ENCODE results near the gene PDE4D. TPM values are rescaled to one million over a fixed set of nuclear protein-coding genes. Genes with fewer than 3 reads are reported as not detected.
"Not testable (repeated sequence)": the region's sequence is repeated elsewhere in the genome, so short reads cannot be mapped to it uniquely, and the experiment has no call there.

Gene PDE4D
- polyA plus RNA-seq, 10 donors = 28.0 to 57.2 (median 38.6) TPM

DNA sequence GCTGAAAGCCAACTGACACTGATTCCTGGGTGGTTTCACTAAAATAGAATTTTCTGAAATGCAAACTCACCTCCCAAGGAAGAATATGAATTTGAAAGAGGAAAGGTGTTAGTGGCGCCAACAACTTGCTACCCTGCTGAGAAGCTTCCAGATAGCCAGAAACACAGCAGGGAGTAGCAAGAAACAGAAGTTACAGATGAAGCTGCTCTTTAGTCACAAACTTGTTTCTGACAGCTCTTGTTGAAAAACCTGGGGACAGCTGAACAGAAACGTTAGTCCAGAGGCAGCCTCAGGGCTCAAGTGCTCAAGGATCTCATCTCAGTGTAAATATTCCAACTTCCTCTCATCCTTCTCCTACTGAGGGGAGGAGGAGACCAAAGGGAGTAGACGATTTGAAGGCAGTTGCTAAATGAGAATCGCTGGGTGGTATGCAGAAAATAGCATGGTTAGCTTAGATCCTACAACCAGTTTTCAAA, 184.1 kb downstream of the PDE4D start:
- DNase-seq = peak in 1 of 3 donors; percentile 40

DNA sequence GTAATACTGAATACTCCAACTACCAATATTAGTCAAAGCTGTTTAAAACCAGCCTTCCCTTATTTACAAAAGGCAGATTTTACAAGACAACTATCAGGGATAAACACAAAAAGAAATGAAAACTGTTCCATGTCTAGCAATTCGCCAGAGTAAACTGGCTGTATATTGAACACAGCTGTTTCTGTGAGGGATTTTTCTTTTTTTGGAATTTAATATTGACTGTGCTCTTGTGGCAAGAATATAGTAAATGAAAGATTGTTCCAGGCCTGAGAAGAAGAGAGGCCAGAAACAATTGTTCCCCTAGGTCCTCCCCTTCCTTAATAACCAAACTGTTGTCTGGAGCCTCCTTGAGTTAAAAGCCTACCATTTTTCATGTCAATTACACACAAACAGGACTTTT, 188.6 kb downstream of the PDE4D start:
- peak; percentile 45 to 77 (median 45) for DNase-seq

DNA sequence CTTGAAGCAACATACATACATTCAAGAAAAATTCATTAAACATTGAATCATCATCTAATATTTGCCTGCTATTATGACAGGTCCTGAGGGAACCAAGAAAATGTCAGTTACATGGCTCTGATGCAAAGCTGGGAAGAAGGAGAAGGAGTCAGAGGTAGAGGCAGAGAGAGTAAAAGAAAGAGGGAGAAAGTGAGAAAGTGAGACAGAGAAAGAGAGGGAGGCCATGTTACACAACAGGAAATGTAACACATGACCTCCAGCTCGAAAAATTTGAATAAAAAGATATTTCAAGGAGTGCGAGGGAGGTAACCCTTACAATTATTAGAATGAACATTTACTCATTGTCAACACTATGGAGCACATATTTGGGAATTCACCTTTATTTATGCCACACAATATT, 189.7 kb downstream of the PDE4D start:
- DNase-seq = no peak

DNA sequence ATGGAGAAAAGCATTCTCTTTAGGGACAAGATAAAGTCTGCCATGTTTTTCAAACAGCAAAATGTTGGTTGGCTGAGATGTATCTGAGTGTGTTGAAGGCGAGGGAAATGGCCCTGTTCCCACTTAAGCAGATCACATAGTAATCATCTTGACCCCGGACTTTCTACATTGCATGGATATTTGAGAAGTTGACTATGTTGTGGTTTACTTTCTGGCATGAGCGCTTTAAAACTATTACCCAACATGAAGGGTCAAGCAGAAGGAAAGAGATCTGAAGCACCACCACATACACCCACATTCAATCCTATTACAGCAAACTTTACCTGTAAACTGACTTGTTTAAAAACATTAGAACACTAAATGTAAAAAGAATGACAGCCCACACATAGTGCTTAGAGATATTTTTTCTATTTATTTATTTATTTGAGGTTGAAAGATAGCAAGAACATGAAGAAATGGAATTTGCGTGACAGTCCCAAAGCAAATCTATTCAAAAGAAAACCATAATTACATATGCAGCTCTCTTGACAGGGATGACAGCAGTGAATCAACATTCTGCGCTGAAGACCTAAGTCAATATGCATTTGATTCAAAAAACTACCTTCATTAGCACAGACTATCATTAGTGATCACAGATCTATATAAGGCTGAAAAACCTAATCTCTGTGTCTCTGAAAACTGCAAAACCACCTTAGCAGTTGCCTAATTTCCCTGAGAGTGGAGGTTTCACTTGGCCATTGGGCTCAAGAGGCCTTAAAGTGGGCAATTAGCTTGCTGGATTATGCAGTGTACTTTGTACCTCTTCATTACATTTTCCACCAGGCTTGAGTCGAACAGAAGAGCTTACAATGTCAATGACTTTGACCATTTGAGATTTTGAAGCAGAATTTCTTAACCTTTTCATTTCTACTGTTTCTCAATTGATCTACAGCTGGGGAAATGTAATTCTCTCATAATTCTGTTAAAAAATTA, 195.0 kb downstream of the PDE4D start:
- no peak for DNase-seq

DNA sequence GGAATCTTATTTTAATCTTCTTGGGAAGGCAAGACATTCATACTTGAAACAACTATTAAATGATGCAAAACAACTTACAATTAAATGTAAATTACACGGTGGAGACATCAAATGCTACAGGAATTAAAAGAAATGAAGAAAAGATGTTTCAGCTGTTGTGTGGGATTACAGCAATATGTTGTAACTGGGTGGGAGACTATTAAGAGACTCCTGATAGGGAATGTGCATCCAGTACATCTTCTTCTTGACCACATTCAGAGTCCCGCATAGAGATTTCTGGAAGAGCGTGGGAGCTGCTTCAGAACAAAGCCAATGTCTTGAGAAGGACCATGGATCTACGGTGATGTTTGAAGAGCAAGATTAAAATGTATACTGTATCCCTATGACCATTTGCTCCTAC, 199.1 kb downstream of the PDE4D start:
- no peak for DNase-seq

DNA sequence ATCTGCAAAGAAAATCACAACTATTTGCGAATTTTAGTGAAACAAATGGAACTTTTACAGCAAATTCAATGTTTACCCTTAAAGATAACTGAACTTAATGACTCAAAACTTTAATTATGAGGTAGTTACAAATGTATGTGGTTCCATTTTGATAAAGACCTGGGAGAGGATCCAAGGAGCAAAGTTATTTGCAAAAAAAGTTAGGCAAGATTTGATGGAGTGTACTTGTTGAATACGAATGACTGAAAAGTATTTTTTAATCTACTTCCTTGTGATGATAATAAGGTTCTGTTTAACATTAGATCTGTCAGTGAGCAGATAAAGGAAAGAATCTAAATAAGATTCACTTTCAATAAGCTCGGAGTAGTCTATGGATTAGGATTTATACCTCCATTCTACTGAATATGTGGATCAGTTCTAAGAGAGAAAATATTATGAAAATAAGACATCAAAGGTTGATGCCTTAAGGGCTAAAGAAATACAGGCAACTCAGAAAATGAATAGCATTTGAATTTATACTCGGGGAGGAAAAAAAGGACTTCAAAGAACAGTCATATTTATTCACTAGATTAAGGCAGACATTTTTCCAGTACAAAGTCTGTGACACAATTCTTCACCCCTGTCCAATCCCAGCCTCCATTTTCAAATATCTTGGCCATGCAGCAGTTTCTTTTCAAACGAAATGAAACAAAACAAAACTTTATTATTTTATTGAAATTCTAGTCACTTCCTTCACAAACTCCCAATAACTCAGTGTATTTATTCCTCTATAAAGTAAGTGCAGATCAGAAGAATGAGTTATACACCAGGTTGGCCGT, 199.8 kb downstream of the PDE4D start:
- no peak for DNase-seq

DNA sequence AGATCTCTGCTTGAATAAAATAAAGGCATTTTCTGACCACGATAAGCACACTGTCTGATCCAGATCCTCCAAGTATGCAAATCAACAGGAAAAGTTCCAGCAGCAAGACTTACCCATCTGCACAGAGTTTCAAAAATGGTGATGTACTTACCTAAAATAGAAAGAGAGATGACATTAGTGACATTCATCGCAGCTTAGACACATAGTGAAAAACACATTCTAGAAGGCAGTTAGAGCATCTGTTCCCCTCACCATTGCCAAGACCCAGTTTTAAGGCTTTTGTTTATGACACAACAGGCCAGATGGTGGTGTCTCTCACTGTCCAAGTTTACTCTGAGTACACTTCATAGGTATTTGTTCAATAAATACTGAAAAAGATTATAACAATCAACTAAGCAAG, 207.7 kb downstream of the PDE4D start:
- DNase-seq = peak; percentile 77 to 90 (median 82)

DNA sequence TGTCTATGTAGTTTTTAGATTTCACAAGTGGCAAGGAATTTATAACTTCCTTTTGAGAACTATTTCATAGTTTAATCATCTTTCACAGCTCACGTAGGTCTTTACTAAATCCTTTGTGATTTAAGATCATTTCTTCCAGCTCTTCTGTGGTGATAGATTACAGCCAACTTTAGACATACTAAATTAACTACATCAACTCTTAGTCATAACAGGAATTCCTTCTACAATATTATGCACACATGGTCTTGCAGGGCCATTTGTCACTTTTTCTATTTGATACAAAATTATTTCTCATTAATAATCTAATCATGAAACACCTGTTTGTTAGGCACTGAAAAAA, 208.4 kb downstream of the PDE4D start:
- DNase-seq = peak in 1 of 3 donors; percentile 30

DNA sequence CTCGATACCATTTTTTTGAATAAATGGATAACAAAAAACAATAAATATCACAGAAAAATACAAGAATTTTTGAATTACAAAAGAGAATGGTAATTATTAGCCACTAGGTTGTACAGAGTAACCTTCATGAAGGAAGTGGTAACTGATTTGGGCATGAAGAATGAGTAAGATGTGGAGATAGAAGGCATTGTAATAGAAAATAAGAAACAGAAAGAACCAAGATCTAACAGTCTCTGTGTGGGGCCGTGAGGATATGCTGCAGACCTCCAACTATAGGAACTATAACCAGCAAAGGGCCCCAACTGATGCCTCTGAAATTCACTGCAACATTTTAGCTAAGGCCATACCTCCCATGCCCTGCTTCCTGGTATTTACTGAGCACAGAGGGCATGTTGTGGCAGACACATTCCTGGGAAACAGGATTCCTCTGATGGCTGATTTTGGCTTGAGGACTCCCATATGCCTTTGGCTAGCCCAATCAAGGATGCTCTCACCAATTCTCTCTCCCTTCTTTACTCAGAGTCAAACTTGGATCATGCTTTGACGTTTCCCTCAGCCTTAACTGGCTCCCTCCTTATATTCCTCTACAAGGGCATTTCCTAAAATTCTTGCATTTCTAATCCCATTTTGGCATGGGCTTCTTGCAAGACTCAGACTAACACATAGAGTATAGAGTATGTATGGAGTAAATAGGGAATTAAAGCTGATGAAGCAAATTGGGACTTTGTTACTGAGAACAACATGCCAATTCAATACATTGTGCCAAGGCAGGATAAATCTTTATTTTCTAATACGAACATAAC, 208.9 kb downstream of the PDE4D start:
- DNase-seq = peak in 1 of 3 donors; percentile 22

DNA sequence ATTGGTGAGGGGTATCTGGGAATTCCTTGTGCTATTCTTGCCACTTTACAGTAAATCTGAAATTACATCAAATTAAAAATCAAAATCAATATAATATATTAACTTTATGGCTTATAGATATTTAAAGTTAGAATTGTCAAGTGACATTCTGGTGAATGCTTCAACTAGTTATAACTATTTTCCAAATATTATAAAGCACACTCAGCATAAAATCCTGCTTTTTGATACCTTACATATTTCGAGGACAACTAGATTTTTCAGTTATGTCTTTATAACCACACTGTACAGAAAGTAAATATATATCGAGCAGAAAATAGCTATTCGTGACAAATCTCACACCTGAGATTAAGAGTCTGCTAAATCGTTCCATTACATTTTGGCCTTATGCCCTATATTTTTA, 210.2 kb downstream of the PDE4D start:
- DNase-seq = no peak

DNA sequence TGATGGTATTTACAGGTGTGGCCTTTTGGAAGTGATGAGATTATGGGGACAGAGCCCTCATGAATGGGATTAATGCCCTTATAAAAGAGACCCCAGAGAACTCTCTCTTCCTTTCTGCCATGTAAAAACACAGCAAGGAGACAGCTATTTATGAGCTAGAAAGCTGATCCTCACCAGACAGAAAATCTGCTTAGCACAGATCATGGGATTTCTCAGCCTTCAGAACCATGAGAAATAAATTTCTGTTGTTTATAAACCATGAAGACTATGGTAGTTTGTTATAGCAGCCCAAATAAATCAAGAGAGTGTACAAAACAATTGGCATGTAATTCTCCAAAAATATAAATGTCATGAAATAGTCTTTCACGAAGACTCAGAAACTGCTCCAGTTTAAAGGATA, 211.0 kb downstream of the PDE4D start:
- DNase-seq = no peak

DNA sequence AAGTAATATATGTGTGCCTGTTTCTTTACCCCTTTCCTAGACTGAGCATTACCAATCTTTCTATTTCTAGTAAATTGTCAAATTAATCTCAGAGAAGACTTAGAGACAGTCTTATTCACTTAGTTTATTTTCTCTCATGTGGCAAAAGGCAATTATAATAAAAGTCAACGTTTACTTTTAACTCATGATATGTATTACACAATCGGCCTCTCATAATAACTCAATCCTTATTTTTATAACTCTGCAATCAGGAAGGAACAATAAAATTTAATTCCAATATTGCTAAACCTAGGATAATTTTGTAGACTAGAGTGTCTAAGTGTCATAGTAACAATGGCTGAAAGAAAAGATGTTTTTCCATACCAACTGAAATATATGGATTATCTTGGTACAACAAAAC, 214.6 kb downstream of the PDE4D start:
- no peak for DNase-seq

DNA sequence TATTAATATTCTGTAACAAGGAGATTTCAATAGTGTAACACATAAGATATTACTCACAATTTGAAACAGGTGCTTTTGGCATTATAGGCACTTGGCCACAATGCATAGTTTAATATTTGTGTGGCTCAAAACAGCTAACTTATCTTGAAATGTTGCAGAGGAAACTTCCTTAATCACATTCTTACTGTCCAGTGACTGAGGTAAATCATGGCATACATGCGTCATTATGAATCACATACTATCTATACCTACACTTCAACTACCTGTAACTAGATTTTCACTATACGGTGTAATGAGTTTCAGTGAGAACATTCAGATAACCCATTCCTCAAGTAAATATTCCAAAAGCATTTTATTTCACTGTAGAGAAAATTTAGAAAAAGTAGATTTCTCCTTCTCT, 218.8 kb downstream of the PDE4D start:
- DNase-seq = no peak

DNA sequence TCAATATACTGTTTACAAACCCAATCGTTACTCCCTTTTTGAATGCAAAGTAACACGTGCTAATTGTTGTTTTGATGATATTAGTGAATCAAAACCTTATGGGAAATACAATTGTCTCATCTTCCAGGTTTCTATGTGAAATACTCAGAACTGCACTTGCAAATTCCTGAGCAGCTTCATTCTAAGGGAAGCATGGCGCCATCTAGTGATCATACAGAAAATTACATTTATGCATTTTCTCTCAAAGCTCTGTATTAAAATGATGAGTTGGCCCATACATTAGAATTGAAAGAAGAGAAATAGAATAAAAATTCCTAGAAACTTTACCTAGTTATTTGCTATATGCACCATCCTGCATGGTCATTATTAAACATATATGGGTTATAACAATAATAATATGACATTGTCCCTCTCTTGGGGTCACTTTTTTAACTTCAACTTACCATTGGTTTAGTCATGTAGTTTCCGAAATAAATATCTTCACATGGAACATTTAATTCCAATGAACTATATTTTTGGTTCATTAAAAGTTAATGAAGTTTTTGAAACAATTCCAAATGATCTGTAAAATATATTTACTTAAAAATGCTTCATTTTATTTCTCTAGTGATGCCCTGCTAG, 220.0 kb downstream of the PDE4D start:
- DNase-seq = peak; percentile 52 to 78 (median 62)

DNA sequence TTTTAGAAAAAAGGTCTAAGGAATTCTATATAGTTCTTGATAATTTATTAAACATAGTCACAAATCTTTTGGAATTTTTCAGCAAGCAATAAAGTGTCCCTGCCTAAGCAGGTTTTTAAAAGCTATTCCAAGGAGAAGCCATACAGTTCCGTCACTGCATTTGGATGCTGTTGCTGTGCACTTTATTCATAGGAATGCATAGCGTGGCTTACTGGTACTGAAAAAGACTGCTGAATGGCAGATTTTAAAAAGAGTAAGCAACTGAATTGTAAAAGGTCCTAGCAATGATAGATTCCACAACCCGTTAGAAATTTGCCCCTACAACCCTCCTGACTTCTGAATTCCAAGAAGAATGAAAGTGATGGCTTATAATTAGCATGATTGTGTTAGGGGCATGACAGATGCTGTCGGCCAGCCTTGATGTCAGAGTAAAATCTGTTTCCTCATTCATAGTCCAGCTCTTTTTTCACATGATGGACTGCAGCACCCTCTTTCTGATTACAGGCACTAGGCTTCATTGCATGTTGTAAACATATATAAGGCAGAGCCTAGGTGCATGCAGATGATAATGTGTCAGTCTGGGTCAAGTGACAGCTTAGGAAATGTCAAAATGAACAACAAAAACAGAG, 227.0 kb downstream of the PDE4D start:
- peak in 1 of 3 donors; percentile 17 for DNase-seq

DNA sequence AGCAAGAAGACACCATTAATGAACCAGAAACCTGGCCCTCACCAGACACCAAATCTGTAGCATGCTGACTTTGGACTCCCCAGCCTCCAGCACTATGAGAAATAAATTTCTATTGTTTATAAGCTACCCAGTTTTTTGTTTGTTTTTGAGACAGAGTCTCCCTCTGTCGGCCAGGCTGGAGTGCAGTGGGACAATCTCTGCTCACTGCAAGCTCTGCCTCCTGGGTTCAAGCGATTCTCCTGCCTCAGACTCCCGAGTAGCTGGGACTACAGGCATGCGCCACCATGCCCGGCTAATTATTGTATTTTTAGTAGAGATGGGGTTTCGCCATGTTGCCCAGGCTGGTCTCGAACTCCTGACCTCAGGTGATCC, 227.7 kb downstream of the PDE4D start:
- not testable (repeated sequence) for DNase-seq

DNA sequence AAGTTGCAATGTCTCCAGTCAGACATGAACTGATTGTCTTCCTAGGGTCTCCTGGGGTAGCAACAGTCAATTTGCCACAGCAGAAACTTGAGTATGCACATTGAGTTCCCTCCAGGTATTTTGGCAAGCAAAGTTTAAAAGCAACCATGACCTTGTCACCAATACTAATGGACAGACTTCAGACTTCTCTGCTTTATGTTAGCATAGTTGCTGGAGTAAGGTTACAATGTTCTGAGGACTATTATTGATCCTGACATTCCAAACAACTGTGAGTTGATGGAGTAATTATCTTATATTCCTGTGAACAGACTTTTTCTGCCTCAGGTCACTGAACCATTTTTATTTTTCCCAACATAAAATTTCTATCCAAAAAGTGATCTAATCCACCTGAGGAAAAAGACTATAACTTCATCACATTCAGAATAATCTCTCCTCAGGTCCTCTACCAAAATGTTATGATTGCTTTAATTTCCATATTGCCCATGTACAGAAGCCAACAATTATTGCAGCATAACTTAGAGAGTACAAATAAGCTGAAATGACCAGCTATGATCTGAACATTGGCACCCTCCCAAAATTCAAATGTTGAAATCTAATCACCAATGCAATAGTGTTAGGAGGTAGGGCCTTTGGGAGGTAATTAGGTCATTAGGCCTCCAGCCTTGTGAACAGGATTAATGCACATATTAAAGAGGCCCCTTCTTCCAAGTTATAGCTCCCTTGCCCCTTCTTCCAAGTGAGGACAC, 228.3 kb downstream of the PDE4D start:
- no peak for DNase-seq

DNA sequence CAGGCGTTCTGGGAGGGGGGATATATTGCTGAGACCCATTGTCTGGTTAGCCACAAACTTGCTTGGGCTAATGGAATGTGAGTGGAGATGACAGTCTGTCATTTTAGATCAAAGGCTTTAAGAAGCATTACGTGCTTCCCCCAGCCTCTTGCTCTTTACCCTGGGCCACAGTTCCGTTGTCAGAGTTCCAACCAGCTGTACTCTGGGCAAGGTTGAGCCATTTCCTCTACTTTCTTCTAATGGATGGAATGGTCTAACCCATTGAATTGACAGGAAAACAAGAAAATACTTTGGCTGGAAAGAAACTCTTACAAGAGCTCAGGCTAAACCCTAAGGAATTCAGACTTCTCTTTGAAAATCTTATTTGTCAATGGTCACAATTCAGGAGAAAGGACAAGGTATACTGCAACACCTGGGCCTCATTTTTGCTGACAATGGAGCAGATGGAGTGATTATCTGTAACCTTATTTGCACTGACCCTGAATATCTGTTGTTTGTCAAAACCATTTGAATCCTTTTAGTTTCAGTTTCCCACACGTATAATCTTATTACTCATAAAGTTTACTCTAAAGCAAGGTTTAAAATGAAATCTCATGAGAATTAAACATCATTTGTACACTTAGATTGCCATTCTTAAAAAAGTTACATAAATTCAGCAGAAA, 231.4 kb downstream of the PDE4D start:
- peak in 1 of 3 donors; percentile 20 for DNase-seq

DNA sequence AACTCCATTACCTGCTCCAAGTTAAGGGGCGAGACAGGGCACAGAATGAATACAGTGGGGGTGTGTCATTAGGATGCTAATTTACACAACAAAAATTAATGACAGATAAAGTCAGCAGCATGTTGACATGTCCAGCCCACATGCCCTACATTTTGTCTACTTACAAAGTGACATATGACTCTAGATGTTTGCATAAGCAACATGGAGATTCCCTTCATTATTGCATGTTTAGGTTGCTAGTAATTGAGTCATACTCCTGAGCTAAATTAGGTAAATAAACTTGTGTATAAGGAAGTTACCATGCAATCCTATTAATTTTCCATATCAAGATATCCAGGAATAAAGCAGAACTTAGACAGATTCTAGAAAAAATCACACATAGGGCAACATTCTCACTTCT, 232.2 kb downstream of the PDE4D start:
- DNase-seq = no peak

DNA sequence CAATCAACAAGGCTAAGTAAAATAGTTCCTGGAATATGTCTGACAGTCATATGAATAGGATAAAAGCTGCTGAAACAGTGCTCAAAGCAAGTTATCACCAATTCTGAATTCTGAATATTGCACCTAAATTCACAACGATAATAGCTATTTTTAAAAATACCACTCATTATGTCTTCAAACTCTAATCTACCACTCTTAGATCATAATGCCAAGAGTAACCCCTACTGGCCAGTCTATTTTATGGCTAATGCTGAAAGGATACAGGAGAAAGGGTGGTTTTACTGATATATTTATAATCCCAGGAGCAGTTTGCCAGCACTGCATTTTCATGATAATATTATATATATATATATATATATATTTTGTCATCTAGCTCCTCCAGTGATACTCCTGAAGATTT, 232.8 kb downstream of the PDE4D start:
- no peak for DNase-seq

Data from muscle of back (tissue), 11 donors.